ENCODE results near the gene SNRNP25. TPM values are rescaled to one million over a fixed set of nuclear protein-coding genes. Genes with fewer than 3 reads are reported as not detected.
A peak's percentile ranks its signal among the peaks of the same experiment; 100 is the strongest.

Gene SNRNP25
- total RNA-seq, 2 experiments from 2014 or later = 52.8 to 59.1 TPM

GRCh38 chr16:94918-95265 is 41.3 kb downstream of the SNRNP25 start:
- Mint-ChIP-seq H3K27me3 (no peaks in the 10 kb centered on the region), H3K4me3 (no peak overlapping the region), H3K9me3 (no peaks in the 10 kb centered on the region), H3K27ac (no peak overlapping the region), H3K4me1 (peaks cover 5% of the 10 kb centered on the region), H3K36me3 (no peaks in the 10 kb centered on the region)
- no peak for DNase-seq
- POLR2A ChIA-PET = interaction anchor here (1.7 to 4.6 kb wide), 2 partner anchors 11 to 29 kb away, joined by 7 to 52 read pairs; no protein-coding TSS in a partner anchor
- no peak for ATAC-seq (ENCODE audit: low read depth)

GRCh38 chr16:96935-97381 is 43.3 kb downstream of the SNRNP25 start:
- H3K27me3 Mint-ChIP-seq = no peaks in the 10 kb centered on the region
- peak; percentile 96 for DNase-seq
- H3K27ac Mint-ChIP-seq = peak overlapping the region; percentile 40
- H3K36me3 Mint-ChIP-seq = no peaks in the 10 kb centered on the region
- H3K4me3 Mint-ChIP-seq = no peak overlapping the region
- H3K4me1 Mint-ChIP-seq = peaks cover 5% of the 10 kb centered on the region
- POLR2A ChIA-PET = interaction anchor here (0.6 to 4.6 kb wide), 10 partner anchors 20 to 304 kb away, joined by 3 to 52 read pairs (median 4); partner anchors contain the start of genes POLR3K, RHBDF1 and SNRNP25
- ATAC-seq (ENCODE audit: low read depth) = peak; percentile 93
- H3K9me3 Mint-ChIP-seq = no peaks in the 10 kb centered on the region

GRCh38 chr16:97822-98221 is 44.2 kb downstream of the SNRNP25 start:
- no peak overlapping the region for H3K27ac Mint-ChIP-seq
- H3K4me3 Mint-ChIP-seq = no peak overlapping the region
- no peak for DNase-seq
- peaks cover 5% of the 10 kb centered on the region for H3K4me1 Mint-ChIP-seq
- H3K27me3 Mint-ChIP-seq = no peaks in the 10 kb centered on the region
- H3K9me3 Mint-ChIP-seq = no peaks in the 10 kb centered on the region
- no peak for ATAC-seq (ENCODE audit: low read depth)
- H3K36me3 Mint-ChIP-seq = no peaks in the 10 kb centered on the region
- POLR2A ChIA-PET = interaction anchor here (0.7 to 4.6 kb wide), 3 partner anchors 20 to 42 kb away, joined by 3 to 52 read pairs (median 3); no protein-coding TSS in a partner anchor

DNA sequence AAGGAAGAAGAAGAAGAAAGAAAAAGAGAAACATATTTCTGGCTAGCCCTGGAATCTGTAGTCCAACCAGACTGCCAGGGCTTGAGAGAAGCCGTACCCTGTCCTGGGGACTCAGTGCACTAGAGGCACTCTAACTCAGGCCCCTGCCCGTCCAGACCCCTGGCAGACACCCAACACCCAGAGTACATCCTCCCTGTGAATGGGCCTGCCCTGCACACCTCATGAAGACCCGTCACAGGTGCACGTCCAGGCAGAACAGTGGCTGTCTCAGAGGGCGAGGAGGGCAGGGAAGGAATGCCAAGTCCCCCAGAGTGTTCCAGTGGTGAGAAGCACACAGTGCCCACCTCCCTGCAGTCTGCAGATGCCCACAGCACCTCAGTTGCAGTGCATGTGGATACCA is 47.4 kb downstream of the SNRNP25 start:
- no peak for DNase-seq
- H3K9me3 Mint-ChIP-seq = no peaks in the 10 kb centered on the region
- H3K4me1 Mint-ChIP-seq = peaks cover 3% of the 10 kb centered on the region
- ATAC-seq (ENCODE audit: low read depth) = no peak
- POLR2A ChIA-PET = no interaction called here
- no peaks in the 10 kb centered on the region for H3K27me3 Mint-ChIP-seq
- H3K36me3 Mint-ChIP-seq = no peaks in the 10 kb centered on the region
- H3K27ac Mint-ChIP-seq = no peak overlapping the region
- H3K4me3 Mint-ChIP-seq = no peak overlapping the region

DNA sequence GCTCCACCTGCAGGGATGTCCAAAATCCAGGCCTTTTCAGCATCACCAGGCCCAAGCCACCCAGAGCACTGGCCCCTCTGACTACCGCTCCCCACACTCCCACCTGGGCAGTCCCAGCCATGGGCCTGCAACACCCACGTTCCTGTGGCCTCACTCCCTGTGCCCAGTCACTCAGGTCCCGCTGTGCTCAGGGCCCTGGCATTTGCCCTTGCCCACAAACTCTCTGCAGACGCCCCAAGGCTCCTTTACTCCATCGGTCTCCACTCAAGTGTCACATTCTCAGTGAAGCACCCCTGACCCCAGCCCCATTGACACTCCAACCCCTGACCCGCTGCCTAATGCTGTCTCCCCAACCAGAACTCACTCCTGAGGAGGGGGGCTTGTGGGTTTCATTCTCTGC is 48.0 kb downstream of the SNRNP25 start:
- Mint-ChIP-seq H3K4me3 (no peak overlapping the region), H3K4me1 (peaks cover 3% of the 10 kb centered on the region), H3K9me3 (no peaks in the 10 kb centered on the region), H3K27me3 (no peaks in the 10 kb centered on the region), H3K36me3 (no peaks in the 10 kb centered on the region), H3K27ac (no peak overlapping the region)
- POLR2A ChIA-PET = no interaction called here
- ATAC-seq (ENCODE audit: low read depth) (no peak), DNase-seq (no peak)

- no peaks in the 10 kb centered on the region for H3K4me1 Mint-ChIP-seq
- no peak overlapping the region for H3K4me3 Mint-ChIP-seq
- H3K27me3 Mint-ChIP-seq = no peaks in the 10 kb centered on the region
- H3K36me3 Mint-ChIP-seq = no peaks in the 10 kb centered on the region
- DNase-seq (no peak), ATAC-seq (ENCODE audit: low read depth) (no peak)
- H3K9me3 Mint-ChIP-seq = no peaks in the 10 kb centered on the region
- no peak overlapping the region for H3K27ac Mint-ChIP-seq
- POLR2A ChIA-PET = no interaction called here
Measured at GRCh38 chr16:102060-102855, 48.6 kb downstream of the SNRNP25 start.

DNA sequence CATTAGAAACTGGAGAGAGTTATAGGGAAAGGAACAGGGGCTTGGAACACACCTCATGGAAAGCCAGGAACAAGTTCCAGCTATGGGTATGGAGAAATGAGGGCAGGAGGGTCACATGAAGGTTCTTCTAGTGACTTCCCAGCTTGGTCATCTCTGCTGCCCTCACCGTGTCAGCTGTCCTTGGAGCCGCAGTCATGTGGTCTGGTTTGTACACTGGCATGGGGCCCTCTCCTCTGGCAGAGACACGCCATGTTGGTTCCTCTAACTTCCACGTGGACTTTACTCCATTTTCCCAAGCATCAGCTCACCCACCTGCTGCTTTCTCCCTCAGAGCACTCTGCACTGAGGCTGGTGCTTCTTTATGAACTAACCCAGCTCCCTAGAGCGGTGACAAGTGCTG is 50.7 kb downstream of the SNRNP25 start:
- no peak for DNase-seq
- no peaks in the 10 kb centered on the region for H3K9me3 Mint-ChIP-seq
- no peaks in the 10 kb centered on the region for H3K36me3 Mint-ChIP-seq
- H3K27me3 Mint-ChIP-seq = no peaks in the 10 kb centered on the region
- H3K4me3 Mint-ChIP-seq = no peak overlapping the region
- no peaks in the 10 kb centered on the region for H3K4me1 Mint-ChIP-seq
- POLR2A ChIA-PET = no interaction called here
- no peak overlapping the region for H3K27ac Mint-ChIP-seq
- no peak for ATAC-seq (ENCODE audit: low read depth)

DNA sequence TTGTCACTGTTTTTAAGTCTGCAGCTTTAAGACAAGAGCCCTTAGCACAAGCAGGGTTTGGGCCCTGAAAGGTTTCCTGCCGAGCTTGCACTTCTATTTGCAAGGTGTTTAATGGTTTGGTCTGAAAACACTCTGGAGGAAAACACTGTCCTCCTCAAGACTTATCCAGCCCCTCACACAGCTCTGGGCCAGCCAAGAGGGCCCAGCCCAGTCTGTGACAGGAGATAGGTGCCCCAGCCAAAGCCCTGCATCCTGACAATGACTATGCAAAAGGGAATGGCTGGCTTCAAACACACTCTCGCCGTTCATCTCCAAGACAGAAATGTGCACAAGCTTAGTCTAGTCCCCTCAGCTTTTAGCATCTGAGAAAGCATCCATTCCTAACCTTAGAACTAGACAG is 51.3 kb downstream of the SNRNP25 start:
- no peaks in the 10 kb centered on the region for H3K27me3 Mint-ChIP-seq
- no peak overlapping the region for H3K4me3 Mint-ChIP-seq
- H3K9me3 Mint-ChIP-seq = no peaks in the 10 kb centered on the region
- ATAC-seq (ENCODE audit: low read depth) (no peak), DNase-seq (no peak)
- no peaks in the 10 kb centered on the region for H3K4me1 Mint-ChIP-seq
- no peak overlapping the region for H3K27ac Mint-ChIP-seq
- POLR2A ChIA-PET = no interaction called here
- no peaks in the 10 kb centered on the region for H3K36me3 Mint-ChIP-seq

GRCh38 chr16:105521-105920 is 51.9 kb downstream of the SNRNP25 start:
- ATAC-seq (ENCODE audit: low read depth) (no peak), DNase-seq (no peak)
- Mint-ChIP-seq H3K4me1 (no peaks in the 10 kb centered on the region), H3K27me3 (no peaks in the 10 kb centered on the region), H3K36me3 (peaks cover 3% of the 10 kb centered on the region), H3K27ac (no peak overlapping the region), H3K9me3 (no peaks in the 10 kb centered on the region), H3K4me3 (no peak overlapping the region)
- POLR2A ChIA-PET = no interaction called here

GRCh38 chr16:106623-107324 is 53.1 kb downstream of the SNRNP25 start:
- no peak overlapping the region for H3K27ac Mint-ChIP-seq
- H3K27me3 Mint-ChIP-seq = no peaks in the 10 kb centered on the region
- ATAC-seq (ENCODE audit: low read depth) (peak; percentile 74), DNase-seq (no peak)
- H3K4me1 Mint-ChIP-seq = no peaks in the 10 kb centered on the region
- POLR2A ChIA-PET = interaction anchor here (0.8 kb wide), 1 partner anchor 256 kb away, joined by 5 read pairs; no protein-coding TSS in a partner anchor
- no peak overlapping the region for H3K4me3 Mint-ChIP-seq
- peaks cover 3% of the 10 kb centered on the region for H3K36me3 Mint-ChIP-seq
- H3K9me3 Mint-ChIP-seq = no peaks in the 10 kb centered on the region

Small RNA genes lying within 50 kb of the gene (microRNA-seq; reads per million reads assigned to microRNA genes)
- not detected for gene MIR6859-4

Other genes with a start within 250 kb of the SNRNP25 start
- gene POLR3K, start 220 bp upstream of the SNRNP25 start, total RNA-seq = 10 to 100 TPM; 29.2 to 30.1 TPM
- gene RHBDF1, start 18.8 kb downstream of the SNRNP25 start, total RNA-seq = under 1 TPM in 1 of 2 experiments, not detected in 1; 0.33 TPM
- gene MPG, start 24.4 kb downstream of the SNRNP25 start, total RNA-seq = 10 to 100 TPM; 45.8 to 48.1 TPM
- gene NPRL3, start 84.8 kb downstream of the SNRNP25 start, total RNA-seq = 10 to 100 TPM; 27.4 to 31.6 TPM
- gene HBZ, start 98.8 kb downstream of the SNRNP25 start, total RNA-seq = not detected
- not detected for gene HBM, start 112.2 kb downstream of the SNRNP25 start, total RNA-seq
- not detected for gene HBA2, start 119.0 kb downstream of the SNRNP25 start, total RNA-seq
- gene HBA1, start 122.9 kb downstream of the SNRNP25 start, total RNA-seq = not detected
- gene HBQ1, start 126.6 kb downstream of the SNRNP25 start, total RNA-seq = not detected
- 10 to 100 TPM; 83.8 to 86.2 TPM for gene LUC7L, start 175.6 kb downstream of the SNRNP25 start, total RNA-seq
- gene FAM234A, start 181.0 kb downstream of the SNRNP25 start, total RNA-seq = 10 to 100 TPM; 21.0 to 21.1 TPM
- not detected for gene RGS11, start 222.1 kb downstream of the SNRNP25 start, total RNA-seq
- gene ARHGDIG, start 226.8 kb downstream of the SNRNP25 start, total RNA-seq = not detected
- under 1 TPM in 1 of 2 experiments, not detected in 1; 0.31 TPM for gene PDIA2, start 229.3 kb downstream of the SNRNP25 start, total RNA-seq

Data from activated naive CD8-positive, alpha-beta T cell treated with anti-CD3 and anti-CD28 coated beads, Interleukin-2, amount 10 ng/mL, durations not matched to agents 7 days and 5 days (primary cell).